Inflammatory macrophage treated with lipopolysaccharide for 1 hour (primary cell): Measurements from ENCODE around the gene CFAP99.
A peak's percentile ranks its signal among the peaks of the same experiment; 100 is the strongest.

ENCODE experiments used
- DNase-seq, 2 donors: peaks; one replicate each; pipeline ENCODE4 v3.0.0-alpha.2; 2020 to 2022

The CFAP99 gene

GRCh38 chr4:2432004-2432403 lies 13.2 kb downstream of the CFAP99 start:
- no peak for DNase-seq

GRCh38 chr4:2432991-2433530 lies 14.3 kb downstream of the CFAP99 start:
- DNase-seq, result no peak

- no peak for DNase-seq
Observed at GRCh38 chr4:2433609-2434350, 15.0 kb downstream of the CFAP99 start.

DNA sequence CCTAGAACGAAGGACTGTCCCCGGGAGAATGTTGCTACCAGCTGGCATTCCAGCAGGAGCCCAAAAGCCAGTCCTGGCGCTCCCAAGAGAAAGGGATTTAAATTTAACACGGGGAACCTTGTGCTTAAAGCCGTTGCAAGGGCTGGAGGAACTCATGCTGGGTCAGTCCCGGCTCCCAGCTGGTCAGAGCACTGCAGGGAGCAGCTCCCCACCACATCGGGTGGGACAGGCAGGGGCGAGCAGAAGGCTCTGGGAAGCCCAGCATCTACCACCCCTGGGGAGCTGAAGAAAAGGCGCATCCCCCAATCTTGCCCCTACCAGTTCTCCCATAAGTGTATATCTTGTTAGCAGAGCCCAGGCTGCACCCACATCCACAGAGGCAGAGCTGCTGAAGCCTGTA lies 15.7 kb downstream of the CFAP99 start:
- DNase-seq, result no peak

DNA sequence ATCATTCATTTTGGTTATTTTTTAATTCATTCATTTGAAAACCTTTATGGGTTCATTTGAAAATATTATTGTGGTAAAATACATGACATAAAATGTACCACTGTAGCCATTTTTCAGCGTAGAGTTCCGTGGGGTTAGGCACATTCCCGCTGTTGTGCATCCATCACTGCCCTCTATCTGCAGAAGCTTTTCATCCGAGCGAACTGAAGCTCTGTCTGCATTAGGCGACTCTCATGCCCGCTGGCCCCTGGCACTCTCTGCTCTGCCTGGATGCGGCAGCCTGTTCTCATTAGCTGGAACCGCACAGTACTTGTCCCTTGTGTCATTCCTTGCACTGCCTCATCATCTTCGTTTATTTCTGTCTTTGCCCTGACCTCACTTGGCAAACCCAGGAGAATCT lies 17.5 kb downstream of the CFAP99 start:
- DNase-seq, result no peak

- no peak for DNase-seq
Observed at GRCh38 chr4:2436761-2437474, 18.2 kb downstream of the CFAP99 start.

DNA sequence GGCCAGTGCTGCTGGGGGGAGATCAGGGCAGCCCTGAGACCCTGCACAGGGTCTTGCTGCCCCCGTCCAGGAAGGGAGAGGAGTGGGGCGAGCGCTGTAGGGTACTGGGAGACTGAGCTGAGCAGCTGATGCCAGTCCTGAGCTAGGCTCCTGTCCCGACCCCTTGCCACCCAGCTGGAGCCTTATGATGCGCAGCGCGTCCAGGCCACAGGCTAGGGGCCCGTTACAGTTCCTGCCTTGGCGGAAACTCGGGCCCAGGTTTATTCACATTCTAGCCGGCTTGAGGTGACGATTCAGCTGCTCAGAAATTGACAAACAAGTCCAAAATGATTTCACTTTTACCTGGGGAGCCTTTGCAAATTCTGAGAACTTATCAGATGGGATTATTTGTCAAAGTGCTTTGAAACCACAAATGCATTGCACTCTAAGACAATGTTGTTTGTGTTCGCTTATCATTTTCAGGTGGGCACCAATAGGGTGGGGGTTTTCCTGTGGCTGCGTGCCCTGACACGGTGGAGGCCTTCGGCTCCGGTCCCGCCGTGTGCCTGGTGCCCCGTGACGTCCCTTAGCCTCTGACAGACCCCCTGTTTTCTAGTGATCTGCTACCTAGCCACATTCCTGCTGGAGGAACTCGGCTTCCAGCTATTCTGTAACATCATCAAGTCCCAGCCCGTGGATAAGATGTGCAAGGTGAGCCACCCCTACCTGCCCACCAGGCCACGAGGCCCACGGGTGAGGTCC lies 18.9 kb downstream of the CFAP99 start:
- DNase-seq, result no peak

DNA sequence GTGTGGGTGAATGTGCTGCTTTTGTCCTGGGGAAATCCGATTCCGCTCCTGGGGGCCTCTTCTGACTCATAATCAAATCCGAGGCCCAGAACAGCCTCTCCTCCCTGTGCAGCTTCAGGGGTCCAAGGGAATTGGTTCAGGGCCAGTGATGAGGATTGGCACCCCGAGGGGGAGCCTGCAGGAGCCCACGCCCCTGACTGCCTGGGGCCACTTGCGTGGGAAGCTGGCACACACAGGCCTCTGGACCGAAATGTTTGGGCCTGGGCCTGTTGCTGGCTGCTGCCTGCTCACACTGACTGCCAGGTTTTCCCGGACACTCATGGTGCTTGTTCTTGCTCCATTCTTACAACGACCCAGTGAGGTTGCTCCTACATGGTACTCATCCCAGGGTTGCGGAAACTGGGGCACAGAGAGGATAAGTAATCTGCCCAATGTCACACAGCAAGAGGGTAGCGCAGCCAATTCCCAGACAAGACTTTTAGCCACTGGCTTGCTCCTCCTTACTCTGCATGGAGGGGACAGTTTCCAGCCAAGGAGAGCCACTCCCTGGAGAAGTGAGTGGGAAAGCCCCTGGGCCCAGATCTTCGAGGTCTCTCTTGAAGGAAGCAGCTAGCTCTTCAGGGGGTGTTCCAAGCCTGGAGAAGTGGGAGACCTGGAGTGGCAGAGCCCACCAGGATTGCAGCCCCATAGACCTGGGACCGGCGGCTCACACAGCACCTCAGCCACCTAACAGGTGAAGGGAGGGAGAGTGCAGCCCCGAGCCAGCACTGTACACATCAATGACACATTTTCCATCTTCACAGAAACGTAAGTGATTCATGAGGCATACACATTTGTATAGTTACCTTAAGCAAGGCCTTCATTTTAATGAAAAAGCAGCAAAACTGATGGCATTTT lies 20.3 kb downstream of the CFAP99 start:
- DNase-seq, result no peak

DNA sequence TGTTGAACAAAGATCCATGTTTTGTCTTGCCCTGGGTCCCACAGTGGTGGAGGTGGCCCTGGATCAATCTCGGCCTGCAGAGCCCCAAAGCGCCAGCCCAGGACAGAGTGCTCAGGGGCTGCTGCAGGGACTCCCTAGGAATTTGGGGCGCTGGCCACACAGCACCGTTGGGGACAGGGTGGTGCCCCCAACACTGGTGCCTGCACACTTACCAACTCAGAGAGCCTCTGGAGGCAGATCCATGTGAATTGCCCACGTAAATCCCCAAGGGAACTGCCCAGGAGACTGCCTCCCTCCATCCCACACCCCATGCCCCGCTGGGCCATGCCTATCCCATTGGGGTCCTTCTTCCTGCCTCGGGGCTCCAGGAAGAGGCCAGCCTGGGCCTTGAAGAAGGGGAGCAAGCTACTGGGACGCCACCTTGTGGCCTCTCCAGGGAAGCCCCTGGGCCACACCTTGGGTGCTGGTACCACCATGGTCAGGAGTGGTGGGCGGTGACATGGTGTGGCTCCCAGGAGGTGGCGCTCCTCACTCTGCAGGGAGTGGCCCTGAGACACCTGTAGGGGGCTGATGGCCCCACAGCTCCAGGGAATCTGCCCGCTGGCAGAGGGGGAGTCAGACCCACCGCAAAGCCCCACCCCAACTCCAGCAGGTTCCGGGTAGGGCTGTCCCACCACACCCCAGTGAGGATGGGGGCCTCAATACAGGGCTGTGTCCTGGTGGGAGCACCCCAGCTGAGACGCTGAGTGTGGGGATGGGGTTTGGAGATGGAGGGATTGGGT lies 22.8 kb downstream of the CFAP99 start:
- peak; percentile 55 to 69 for DNase-seq

DNA sequence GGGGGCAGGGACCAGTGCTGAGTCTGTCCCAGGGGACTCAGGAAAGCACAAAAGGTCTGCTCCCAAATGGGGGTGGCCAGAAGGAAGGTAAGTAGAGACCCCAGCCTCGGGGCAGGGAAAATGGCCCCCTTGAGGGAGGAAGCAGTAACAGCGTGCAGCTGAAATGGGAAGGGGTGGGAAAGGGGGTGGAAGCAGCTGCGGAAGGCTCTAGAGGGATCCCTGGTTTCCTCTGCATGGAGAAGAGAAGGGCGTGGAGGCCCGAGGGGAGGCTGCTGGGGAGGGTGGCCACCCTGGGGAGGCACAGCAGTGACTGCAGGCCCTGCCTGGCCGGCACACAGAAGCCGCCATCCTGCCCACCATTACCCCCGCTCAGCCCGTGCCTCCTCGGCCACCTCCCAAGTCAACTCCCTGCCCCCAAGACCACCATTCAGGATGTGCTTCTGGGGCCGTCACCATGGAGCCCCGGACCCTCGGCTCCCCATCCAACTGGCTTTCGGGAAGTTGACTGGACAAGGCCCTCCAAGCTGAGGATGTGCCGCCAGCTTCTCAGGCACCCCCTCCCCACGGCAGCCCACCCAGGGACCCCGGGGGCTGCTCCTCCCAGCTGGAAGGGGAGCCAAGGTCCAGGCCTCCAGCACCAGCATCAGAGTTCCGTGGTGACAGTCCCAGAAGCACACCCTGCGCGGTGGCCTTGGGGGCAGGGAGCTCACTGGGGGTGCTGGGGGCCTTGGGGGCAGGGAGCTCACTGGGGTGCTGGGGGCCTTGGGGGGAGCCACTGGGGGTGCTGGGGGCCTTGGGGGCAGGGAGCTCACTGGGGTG lies 23.6 kb downstream of the CFAP99 start:
- DNase-seq, result no peak

GRCh38 chr4:2443061-2443730 lies 24.4 kb downstream of the CFAP99 start:
- no peak for DNase-seq

DNA sequence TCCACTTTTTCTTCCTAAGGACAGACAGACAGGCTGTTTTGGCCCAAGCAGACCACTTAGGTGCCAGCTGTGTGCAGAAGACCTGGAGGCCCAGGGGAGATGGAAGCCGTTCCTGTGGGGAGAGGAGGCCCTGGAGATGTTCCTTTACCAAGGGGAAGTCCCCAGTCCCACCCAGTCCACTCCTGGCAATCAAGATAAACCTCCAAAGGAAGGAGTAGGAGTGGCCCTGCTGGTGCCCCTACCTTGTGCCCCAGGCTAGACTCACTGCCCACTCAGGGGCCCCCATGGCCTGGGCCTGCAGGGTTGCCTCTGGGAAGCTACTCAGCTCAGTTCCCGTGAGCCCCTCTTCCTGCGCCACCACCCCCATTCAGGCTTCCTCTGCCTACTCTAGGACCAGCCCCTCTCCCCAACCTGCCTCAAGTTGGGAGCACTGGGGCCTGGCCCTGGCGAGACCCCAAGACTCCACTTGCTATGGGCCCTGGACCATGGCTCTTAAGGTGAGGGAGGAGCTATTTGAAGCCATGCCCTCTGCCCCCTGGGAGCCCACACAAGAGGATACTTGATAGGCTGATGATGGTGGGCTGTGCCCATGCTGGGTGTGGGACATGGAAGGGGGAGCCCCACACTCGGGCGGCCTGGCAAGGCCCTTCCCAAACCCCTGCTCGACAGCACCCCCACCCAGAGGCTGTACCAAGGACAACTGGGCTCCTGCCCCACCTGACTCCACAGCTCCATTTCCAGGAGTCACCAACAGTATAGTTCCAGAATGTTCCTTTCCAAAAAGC lies 25.4 kb downstream of the CFAP99 start:
- no peak for DNase-seq

DNA sequence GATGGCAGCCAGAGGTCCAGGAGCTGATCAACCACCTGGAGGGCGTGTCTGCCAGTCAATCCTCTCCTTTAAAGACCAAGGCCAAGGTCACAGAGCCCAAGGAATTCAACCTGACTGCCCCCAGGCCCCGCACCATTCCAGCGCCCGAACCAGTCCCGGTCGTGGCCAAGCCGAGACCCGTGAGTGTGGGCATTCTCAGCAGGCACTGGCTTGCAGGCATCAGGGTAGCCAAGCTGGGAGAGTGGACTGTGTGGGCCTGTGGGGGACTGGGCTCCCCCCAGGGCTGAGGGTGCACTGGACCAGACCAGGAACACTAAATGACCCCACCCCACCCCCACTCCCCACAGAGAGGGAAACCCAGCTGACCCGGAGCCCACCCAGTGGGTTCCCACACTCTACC lies 26.4 kb downstream of the CFAP99 start:
- DNase-seq, result no peak

DNA sequence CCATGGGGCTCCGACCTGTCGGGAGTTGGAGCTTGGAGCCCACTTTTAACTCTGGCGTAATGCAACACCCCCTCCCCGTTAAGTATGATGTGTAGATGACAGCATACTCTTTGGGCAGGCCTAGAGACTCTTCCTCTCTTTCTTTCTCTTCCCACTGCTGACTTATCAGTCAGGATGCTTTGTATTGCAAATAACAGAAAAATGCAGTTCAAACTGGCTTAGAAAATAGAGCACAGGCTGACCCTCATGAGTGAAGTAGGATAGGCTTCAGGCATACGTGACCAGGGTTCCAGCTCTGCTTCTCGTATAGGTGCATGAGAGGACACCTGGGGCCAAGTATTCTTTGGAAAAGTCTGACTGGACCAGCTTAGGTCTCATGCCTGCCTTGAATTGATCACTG lies 26.8 kb downstream of the CFAP99 start:
- DNase-seq, result no peak

DNA sequence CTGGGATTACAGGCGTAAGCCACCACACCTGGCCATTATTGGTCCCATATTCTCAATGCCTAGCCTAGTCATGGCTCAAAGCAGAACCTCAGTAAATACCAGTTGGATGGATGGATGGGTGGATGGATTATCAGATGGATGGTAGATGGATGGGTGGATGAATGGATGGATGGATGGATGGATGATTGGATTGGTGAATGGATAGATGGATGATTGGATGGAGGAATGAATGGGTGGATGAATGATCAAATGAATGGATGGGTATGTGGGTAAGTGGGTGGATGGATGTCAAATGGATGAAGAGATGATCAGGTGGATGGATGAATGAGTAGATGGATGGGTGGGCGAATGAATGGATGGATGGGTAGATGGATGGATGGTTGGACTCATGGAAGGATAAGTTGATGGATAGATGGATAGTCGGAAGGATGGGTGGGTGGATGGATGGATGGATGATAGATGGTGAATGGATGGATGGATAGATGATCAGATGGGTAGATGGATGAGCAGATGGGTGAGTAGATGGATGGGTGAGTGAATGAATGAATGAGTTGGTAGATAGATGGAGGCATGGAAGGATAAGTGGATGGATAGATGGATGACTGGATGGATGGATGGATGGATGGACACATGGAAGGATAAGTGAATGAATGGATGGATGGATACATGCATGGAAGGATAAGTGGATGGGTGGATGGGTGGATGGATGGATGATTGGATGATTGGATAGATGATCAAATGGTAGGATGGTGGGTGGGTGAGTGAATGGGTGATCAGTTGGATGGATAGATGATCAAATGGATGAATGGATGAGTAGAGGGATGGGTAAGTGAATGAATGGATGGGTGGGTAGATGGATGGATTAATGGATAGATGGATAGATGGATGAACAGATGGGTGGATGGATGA lies 28.2 kb downstream of the CFAP99 start:
- no peak for DNase-seq

DNA sequence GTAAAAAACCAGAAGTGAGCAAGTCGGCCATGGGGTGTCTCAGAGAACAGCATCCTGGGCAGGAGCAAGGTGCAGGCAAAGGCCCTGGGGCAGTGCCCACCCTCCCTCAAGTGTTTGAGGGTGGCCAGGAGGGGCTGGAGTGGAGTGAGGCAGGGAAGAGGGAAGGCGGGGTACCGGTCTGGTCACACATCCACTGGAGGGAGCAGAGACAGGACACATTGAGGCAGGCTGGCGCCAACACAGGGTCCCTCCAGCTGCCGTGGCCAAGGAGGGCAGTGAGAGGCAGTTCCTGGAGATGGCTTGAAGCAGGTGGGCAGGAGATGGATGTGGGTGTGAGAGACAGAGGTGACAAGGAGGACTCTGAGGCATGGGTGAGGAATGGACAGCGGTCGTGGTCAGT lies 29.8 kb downstream of the CFAP99 start:
- no peak for DNase-seq

GRCh38 chr4:2449051-2449450 lies 30.3 kb downstream of the CFAP99 start:
- DNase-seq, result no peak
